Prostate gland (tissue), 2 donors: Measurements from ENCODE around the gene P2RY6.

ENCODE experiments used
- POLR2A ChIP-seq: fragments of 450-650 bp; IDR thresholded peaks from one replicate; pipeline ENCODE4 v1.6.1; 2016; ENCODE audit warnings: antibody characterized with exemption, mild to moderate bottlenecking
- POLR2AphosphoS5 ChIP-seq: sonication (generic); formaldehyde crosslinking; IDR thresholded peaks from one replicate; pipeline ENCODE4 v1.6.1; 2017; ENCODE audit warnings: antibody characterized with exemption
- TF ChIP-seq, protein P1 (sequence below), 4 experiments: fragments of 200-600 bp in 2 of 4; fragments of 450-650 bp in 2 of 4; sonication (generic) in 2 of 4; IDR thresholded peaks; 1 replicate in 3 of 4; 2 replicates in 1 of 4; pipeline ENCODE4 v1.5.1; 2016 to 2019; ENCODE audit warnings: antibody characterized with exemption in 4 of 4, mild to moderate bottlenecking in 2 of 4, moderate library complexity in 2 of 4

DNA sequence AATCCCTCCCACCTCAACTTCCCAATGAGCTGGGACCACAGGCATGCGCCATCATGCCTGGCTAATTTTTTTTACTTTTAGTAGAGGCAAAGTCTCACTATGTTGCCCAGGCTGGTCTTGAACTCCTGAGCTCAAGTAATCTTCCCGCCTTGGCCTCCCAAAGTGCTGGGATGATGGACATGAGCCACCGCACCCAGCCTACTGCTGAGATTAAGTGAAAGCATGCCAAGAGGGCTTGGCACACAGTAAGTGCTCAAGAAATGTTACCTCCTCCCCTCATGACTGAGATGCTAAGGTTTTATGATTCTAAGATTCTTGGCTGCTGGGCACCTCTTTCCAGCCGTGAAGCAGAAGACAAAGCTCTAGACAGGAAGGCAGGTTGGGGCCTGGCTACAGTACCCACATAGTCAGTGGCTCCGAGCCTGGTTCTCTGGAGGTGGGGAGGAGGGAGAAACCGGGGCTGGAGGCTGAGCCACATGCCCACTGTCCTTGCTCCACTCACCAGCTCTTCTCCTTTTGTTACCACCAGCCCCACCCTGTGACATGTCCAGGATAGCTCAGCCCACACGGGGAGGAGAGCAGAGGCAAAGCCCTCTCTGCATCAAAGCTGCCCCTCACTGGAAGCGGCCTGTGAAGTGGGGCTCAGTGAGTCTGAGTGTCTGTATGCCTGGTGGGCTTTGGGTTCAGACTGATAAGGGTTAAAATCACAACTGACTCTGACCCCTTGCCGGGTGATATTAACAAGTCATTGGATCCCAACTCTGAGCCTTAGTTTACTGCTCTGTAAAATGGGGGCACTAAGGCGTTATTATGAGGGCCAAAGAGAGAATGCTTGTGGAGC, 48.8 kb downstream of the P2RY6 start:
- TF ChIP-seq, protein P1, sequence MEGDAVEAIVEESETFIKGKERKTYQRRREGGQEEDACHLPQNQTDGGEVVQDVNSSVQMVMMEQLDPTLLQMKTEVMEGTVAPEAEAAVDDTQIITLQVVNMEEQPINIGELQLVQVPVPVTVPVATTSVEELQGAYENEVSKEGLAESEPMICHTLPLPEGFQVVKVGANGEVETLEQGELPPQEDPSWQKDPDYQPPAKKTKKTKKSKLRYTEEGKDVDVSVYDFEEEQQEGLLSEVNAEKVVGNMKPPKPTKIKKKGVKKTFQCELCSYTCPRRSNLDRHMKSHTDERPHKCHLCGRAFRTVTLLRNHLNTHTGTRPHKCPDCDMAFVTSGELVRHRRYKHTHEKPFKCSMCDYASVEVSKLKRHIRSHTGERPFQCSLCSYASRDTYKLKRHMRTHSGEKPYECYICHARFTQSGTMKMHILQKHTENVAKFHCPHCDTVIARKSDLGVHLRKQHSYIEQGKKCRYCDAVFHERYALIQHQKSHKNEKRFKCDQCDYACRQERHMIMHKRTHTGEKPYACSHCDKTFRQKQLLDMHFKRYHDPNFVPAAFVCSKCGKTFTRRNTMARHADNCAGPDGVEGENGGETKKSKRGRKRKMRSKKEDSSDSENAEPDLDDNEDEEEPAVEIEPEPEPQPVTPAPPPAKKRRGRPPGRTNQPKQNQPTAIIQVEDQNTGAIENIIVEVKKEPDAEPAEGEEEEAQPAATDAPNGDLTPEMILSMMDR (IDR thresholded peaks at IDR 0.05), result no peak
- TF ChIP-seq POLR2AphosphoS5, result peak; percentile 24
- no peak for TF ChIP-seq POLR2A
